ENCODE measurements around the gene SORD.

DNA sequence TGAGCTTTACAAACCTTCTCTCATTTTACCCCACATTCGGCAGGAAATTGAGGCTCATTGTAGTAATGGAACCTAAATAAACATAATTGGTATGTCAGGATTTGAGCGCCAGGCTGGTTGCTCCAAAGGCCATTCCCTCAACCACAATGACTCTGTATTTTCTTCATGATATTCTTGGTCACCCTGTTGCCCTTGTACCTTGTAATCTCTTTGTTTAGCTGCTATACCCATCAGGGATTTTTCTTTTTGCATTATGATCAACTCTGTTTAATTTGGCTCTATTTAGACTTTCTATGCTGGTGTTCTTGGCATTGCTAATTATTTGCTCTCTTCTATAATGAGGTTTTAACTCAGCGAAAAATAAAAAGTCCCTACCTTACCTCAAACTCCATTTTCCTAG, 61.2 kb downstream of the SORD start:
- TF ChIP-seq SPI1 (IDR thresholded peaks at IDR 0.05; ENCODE audit: low read depth, low read length): no peak
- no peak for TF ChIP-seq POLR2AphosphoS5 (IDR thresholded peaks at IDR 0.05; ENCODE audit: low read depth, low read length)
- no peak for TF ChIP-seq TAF1 (IDR thresholded peaks at IDR 0.05; ENCODE audit: low read depth, low read length)
- TF ChIP-seq POLR2A (IDR thresholded peaks at IDR 0.05; ENCODE audit: low read depth, low read length): no peak

Data from GM12891 (cell line).